Karpas-422 (cell line): ENCODE data around the gene ANXA8. TPM values are rescaled to one million over a fixed set of nuclear protein-coding genes. Genes with fewer than 3 reads are reported as not detected.

Experiments
- DNase-seq: peaks from one replicate; pipeline ENCODE4 v3.0.0-alpha.2; 2015
- H2AFZ ChIP-seq: fragments of 200-600 bp; sonication (generic); 2 replicates; pipeline ENCODE4 v1.6.1; 2014; ENCODE audit warnings: antibody characterized with exemption, low read length, mixed read lengths
- H3K27ac ChIP-seq: fragments of 200-600 bp; sonication (generic); 2 replicates; pipeline ENCODE4 v1.5.1; 2014; ENCODE audit warnings: mild to moderate bottlenecking, low read length, moderate library complexity
- H3K27me3 ChIP-seq: fragments of 200-600 bp; sonication (generic); 2 replicates; pipeline ENCODE4 v1.6.1; 2014; ENCODE audit warnings: low read length, mixed read lengths
- H3K36me3 ChIP-seq: fragments of 200-600 bp; sonication (generic); 2 replicates; pipeline ENCODE4 v1.6.1; 2014; ENCODE audit warnings: low read length, mixed read lengths; ENCODE audit not compliant: insufficient read depth
- H3K4me1 ChIP-seq: fragments of 200-600 bp; sonication (generic); 2 replicates; pipeline ENCODE4 v1.6.1; 2014; ENCODE audit warnings: mild to moderate bottlenecking, low read length, mixed read lengths
- H3K4me2 ChIP-seq: fragments of 200-600 bp; sonication (generic); 2 replicates; pipeline ENCODE4 v1.6.1; 2014; ENCODE audit warnings: low read length, low read depth, mild to moderate bottlenecking; ENCODE audit not compliant: poor library complexity, severe bottlenecking
- H3K4me3 ChIP-seq: fragments of 200-600 bp; sonication (generic); 2 replicates; pipeline ENCODE4 v1.5.1; 2014; ENCODE audit warnings: mild to moderate bottlenecking, antibody characterized with exemption, low read length, mixed read lengths
- H3K79me2 ChIP-seq: fragments of 200-600 bp; sonication (generic); 2 replicates; pipeline ENCODE4 v1.6.1; 2014; ENCODE audit warnings: mild to moderate bottlenecking, low read length, mixed read lengths
- H3K9ac ChIP-seq: fragments of 200-600 bp; sonication (generic); 2 replicates; pipeline ENCODE4 v1.6.0; 2014; ENCODE audit warnings: low read length
- H3K9me2 ChIP-seq: fragments of 200-600 bp; sonication (generic), shearing (Covaris generic); replicated peaks from 2 replicates; pipeline ENCODE4 v1.6.0; 2014; ENCODE audit warnings: mild to moderate bottlenecking, low read length, moderate library complexity; ENCODE audit not compliant: insufficient read depth
- H3K9me3 ChIP-seq: fragments of 300-700, 200-600 bp; sonication (generic); 2 replicates; pipeline ENCODE4 v1.6.1; 2014; ENCODE audit warnings: low read length, mixed read lengths
- H4K20me1 ChIP-seq: fragments of 200-600 bp; sonication (generic); 2 replicates; pipeline ENCODE4 v1.6.1; 2014; ENCODE audit warnings: mild to moderate bottlenecking, antibody characterized with exemption, low read length, low read depth; ENCODE audit not compliant: insufficient read depth
- total RNA-seq: library from RNA; depleted of rRNA; stranded (reverse); fragments of >200 nt; shearing (Covaris generic); gene quantifications from 2 replicates; pipeline ENCODE4 v1.2.3, GENCODE V29; 2014; ENCODE audit warnings: low replicate concordance

ANXA8 gene
- total RNA-seq, 1 experiment from 2014 or later = not detected

DNA sequence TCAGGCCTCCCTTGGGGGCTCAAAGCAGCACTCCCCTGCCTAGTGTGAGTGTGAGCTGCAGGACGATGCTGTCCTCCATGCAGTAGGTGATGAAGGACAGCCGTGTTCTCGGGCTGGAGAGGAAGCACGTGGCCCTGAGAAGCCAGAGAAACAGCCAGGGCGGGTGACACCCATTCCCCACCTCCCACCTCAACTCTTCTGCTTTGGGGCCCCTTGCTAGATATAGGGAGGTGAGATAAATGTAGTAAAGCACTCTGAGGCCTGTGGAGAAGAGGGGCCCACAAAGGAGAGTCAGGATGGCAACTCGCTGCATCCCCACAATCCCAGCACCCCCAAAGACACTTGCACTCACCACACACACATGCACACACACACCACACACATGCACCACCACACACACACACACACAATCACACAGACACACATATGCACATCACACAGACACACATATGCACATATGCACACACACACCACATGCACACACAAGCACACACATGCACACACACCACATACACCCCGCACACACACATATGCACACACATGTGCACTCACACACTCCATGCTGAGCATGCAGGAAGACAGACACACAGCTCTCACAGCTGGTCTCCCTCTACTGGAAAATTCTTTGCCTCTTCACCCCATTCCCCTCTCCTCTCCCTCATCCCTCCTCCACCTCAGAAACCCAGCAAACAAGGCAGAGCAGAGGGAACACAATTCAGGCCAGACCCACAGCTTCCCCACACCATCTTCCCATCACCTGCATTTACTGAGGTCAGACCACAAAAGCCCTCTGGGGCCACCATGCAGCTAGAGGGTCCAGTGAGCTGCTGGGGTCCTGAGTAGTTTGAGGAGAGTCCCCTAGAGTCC is 30.5 kb downstream of the ANXA8 start:
- H2AFZ ChIP-seq = no peak overlapping the region
- no peak overlapping the region for H3K4me3 ChIP-seq
- no peaks in the 10 kb centered on the region for H4K20me1 ChIP-seq
- H3K79me2 ChIP-seq = no peaks in the 10 kb centered on the region
- no peaks in the 10 kb centered on the region for H3K9me2 ChIP-seq
- no peak overlapping the region for H3K27ac ChIP-seq
- no peaks in the 10 kb centered on the region for H3K9me3 ChIP-seq
- H3K27me3 ChIP-seq = no peaks in the 10 kb centered on the region
- H3K9ac ChIP-seq = no peak overlapping the region
- peak; percentile 40 for DNase-seq
- 0 out of 2 replicates have a peak, but pooled peaks cover 2% of the 10 kb centered on the region for H3K4me1 ChIP-seq
- H3K4me2 ChIP-seq = no peak overlapping the region
- no peaks in the 10 kb centered on the region for H3K36me3 ChIP-seq

- H3K4me1 ChIP-seq = no peaks in the 10 kb centered on the region
- no peak overlapping the region for H2AFZ ChIP-seq
- no peak overlapping the region for H3K27ac ChIP-seq
- no peaks in the 10 kb centered on the region for H3K27me3 ChIP-seq
- H3K9me2 ChIP-seq = no peaks in the 10 kb centered on the region
- no peak overlapping the region for H3K9ac ChIP-seq
- no peak overlapping the region for H3K4me2 ChIP-seq
- no peaks in the 10 kb centered on the region for H3K79me2 ChIP-seq
- no peaks in the 10 kb centered on the region for H3K36me3 ChIP-seq
- no peaks in the 10 kb centered on the region for H3K9me3 ChIP-seq
- no peak overlapping the region for H3K4me3 ChIP-seq
- no peak for DNase-seq
- no peaks in the 10 kb centered on the region for H4K20me1 ChIP-seq
These were observed 31.3 kb downstream of the ANXA8 start for GRCh38 chr10:47452495-47453140.

DNA sequence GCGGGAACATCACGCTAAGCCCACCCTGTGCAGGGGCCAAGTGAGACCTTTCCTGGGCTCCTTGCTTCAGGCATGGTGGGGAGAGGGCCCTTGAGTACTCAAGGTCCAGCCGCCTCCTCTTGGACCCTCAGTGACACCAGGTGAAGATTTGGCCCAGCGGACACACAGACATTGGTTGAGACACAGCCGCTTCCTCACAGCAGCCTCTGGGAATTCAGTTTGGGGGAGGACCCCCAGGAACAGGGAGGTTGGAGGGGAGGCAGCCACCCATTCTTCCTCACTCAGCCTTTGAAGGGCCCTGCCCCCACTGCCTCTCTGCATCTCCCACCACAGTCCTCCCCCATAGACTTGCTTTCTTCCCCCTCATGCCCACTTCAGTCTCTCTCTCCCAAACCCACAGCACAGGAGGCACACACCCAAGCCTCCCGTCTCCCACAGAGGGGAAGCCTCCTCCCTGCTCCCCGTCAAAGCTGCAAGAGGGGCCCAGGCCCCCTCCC is 31.9 kb downstream of the ANXA8 start:
- Histone ChIP-seq H3K9ac (no peak overlapping the region), H3K36me3 (no peaks in the 10 kb centered on the region), H3K4me2 (no peak overlapping the region), H4K20me1 (no peaks in the 10 kb centered on the region), H3K9me2 (no peaks in the 10 kb centered on the region), H3K27ac (no peak overlapping the region), H3K27me3 (no peaks in the 10 kb centered on the region), H2AFZ (no peak overlapping the region), H3K9me3 (no peaks in the 10 kb centered on the region), H3K4me1 (no peaks in the 10 kb centered on the region), H3K79me2 (no peaks in the 10 kb centered on the region), H3K4me3 (no peak overlapping the region)
- DNase-seq = no peak

DNA sequence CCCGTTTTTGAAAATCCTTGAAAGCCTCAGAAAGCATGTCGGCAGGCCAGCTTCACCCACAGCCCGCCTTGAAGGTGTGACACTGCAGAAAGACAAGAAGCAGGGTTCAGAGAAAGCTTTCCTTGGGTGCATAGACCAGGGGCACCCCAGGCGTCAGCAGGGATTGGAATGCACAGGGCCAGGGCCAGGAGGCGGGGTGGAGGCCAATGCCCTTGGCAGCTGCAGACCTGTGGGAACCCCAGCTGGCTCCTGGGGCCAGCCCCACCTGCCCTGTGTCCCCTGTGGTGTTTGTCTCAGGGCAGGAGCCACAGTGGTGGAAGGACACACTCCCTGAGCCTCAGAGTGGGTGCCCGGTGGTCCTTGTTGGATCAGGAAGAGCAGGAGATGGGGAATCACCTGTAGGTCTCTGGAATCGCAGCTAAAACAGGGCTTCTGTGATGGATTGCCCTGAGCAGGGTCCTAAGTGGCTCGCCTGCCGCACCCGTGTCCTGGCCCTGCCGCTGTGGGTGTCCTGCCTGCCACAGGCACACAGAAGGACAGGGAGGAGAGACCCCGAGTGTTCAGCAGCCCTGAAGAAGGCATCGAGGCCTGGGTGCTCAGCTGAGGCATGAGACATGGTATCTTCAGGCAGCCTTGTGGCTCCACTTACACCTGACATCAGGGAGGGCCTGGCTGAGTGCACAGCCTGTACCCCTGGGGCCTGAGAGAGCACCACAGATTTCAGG is 32.5 kb downstream of the ANXA8 start:
- no peaks in the 10 kb centered on the region for H3K9me3 ChIP-seq
- H3K4me1 ChIP-seq = no peaks in the 10 kb centered on the region
- no peak overlapping the region for H3K27ac ChIP-seq
- no peak overlapping the region for H3K4me2 ChIP-seq
- H3K36me3 ChIP-seq = no peaks in the 10 kb centered on the region
- no peaks in the 10 kb centered on the region for H3K9me2 ChIP-seq
- DNase-seq = no peak
- H3K27me3 ChIP-seq = no peaks in the 10 kb centered on the region
- H3K79me2 ChIP-seq = no peaks in the 10 kb centered on the region
- no peak overlapping the region for H3K9ac ChIP-seq
- no peak overlapping the region for H3K4me3 ChIP-seq
- no peak overlapping the region for H2AFZ ChIP-seq
- H4K20me1 ChIP-seq = no peaks in the 10 kb centered on the region

DNA sequence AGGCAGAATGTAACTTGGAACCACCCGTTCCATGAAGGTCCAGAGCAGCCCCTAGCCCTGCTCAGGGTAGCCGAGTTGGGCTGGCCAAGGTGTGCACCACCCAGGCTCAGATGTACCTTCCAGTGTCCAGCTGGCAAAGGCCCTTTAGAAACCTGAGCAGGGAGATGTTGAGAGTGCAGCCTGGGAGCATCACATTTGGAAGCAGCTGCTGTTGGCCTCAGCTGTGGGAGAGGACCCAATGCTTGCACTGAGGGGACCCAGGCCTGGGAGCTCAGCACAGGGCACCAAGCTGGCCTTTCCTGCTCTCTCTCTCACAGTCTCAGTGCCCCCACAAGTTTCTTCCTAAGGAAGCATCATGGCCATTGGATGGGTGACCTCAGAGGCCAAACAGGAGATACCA is 33.5 kb downstream of the ANXA8 start:
- H3K4me2 ChIP-seq = no peak overlapping the region
- no peak overlapping the region for H3K27ac ChIP-seq
- no peaks in the 10 kb centered on the region for H3K9me2 ChIP-seq
- H3K9ac ChIP-seq = no peak overlapping the region
- DNase-seq = no peak
- H3K9me3 ChIP-seq = no peaks in the 10 kb centered on the region
- H3K36me3 ChIP-seq = no peaks in the 10 kb centered on the region
- no peak overlapping the region for H2AFZ ChIP-seq
- no peak overlapping the region for H3K4me3 ChIP-seq
- H4K20me1 ChIP-seq = no peaks in the 10 kb centered on the region
- no peaks in the 10 kb centered on the region for H3K4me1 ChIP-seq
- no peaks in the 10 kb centered on the region for H3K79me2 ChIP-seq
- no peaks in the 10 kb centered on the region for H3K27me3 ChIP-seq

- DNase-seq = no peak
- no peaks in the 10 kb centered on the region for H3K9me3 ChIP-seq
- no peaks in the 10 kb centered on the region for H4K20me1 ChIP-seq
- no peaks in the 10 kb centered on the region for H3K27me3 ChIP-seq
- H3K9ac ChIP-seq = no peak overlapping the region
- no peaks in the 10 kb centered on the region for H3K36me3 ChIP-seq
- no peaks in the 10 kb centered on the region for H3K9me2 ChIP-seq
- H3K27ac ChIP-seq = no peak overlapping the region
- H3K4me1 ChIP-seq = no peaks in the 10 kb centered on the region
- H3K79me2 ChIP-seq = no peaks in the 10 kb centered on the region
- no peak overlapping the region for H3K4me2 ChIP-seq
- H2AFZ ChIP-seq = no peak overlapping the region
- H3K4me3 ChIP-seq = no peak overlapping the region
These were observed 33.9 kb downstream of the ANXA8 start for GRCh38 chr10:47449979-47450378.

GRCh38 chr10:47449102-47449978 is 34.6 kb downstream of the ANXA8 start:
- DNase-seq = no peak
- Histone ChIP-seq H3K4me3 (no peak overlapping the region), H3K4me2 (no peak overlapping the region), H4K20me1 (no peaks in the 10 kb centered on the region), H3K36me3 (no peaks in the 10 kb centered on the region), H3K27ac (no peak overlapping the region), H2AFZ (no peak overlapping the region), H3K27me3 (no peaks in the 10 kb centered on the region), H3K79me2 (no peaks in the 10 kb centered on the region), H3K9ac (no peak overlapping the region), H3K9me2 (no peaks in the 10 kb centered on the region), H3K9me3 (no peaks in the 10 kb centered on the region), H3K4me1 (no peaks in the 10 kb centered on the region)
